CD4-positive, alpha-beta T cell treated with Interleukin-15 for 4 hours (primary cell): ENCODE results near the gene H2AZ1.
"Not testable (repeated sequence)": the region's sequence is repeated elsewhere in the genome, so short reads cannot be mapped to it uniquely, and the experiment has no call there.

Experiments
- DNase-seq: peaks from one replicate; pipeline ENCODE4 v3.0.0-alpha.2; 2020; ENCODE audit warnings: low spot score

Gene H2AZ1

GRCh38 chr4:99949999-99950912 lies at the start of gene H2AZ1:
TSS of gene H2AZ1 (minus strand) at chr4:99950275. CDS start at chr4:99950170, 105 bp downstream.
- DNase-seq, result peak; percentile 98

DNA sequence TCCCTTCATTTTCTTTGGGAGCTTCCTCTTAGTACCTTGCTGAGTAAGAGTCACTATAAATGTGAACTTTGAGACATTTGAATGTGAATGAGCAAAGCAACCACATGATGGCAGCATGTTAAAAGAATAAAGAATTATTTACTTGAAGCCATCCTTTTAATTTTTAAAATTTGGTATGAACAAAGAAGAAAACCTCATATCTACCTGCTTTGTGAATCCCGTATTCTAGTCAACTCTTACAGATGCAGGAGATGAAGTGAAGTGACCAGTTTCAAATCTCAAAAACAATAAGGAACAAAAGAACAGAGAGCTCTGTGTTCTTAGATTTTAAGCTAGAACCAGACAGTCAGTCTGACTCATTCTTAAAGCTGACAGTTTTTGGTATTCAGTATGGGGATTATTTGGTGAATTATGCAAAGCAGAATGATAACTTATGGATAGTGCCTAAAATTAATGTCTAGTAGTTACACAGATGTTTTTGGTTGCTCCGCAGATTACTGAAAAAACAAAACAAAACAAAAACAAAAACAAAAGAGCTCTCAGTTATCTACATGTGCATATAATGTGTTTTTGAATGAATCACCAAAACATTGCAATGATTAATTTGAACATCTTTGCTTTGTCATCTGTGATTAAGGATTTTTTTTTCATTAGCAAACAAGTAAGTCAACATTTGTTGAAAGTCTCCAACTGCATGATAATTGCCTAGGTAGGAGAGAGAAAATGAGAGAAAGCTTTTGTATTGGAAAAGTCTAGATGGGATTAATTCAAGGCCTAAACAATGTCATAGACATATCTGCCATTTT lies 48.2 kb upstream of the H2AZ1 start:
- no peak for DNase-seq

- no peak for DNase-seq
Measured at GRCh38 chr4:99991741-99992140, 41.7 kb upstream of the H2AZ1 start.

DNA sequence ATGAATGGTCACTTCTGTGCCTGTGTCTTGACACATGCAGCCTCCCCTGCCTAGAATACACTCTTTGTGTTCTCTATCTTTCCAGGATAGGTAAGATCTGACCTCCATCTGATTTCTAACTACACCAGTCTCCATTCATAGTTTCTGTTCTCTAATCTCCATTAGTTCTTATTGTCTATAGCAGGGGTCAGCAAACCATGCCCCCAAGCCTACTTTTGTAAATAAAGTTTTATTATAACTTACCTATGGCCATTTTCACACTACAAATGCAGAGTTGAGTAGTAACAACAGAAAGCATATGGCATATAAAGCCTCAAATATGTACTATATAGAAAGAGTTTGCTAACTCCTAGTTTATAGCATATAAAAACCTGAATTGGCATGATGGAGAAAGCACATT lies 37.6 kb upstream of the H2AZ1 start:
- no peak for DNase-seq

- no peak for DNase-seq
Measured at GRCh38 chr4:99986792-99987191, 36.7 kb upstream of the H2AZ1 start.

GRCh38 chr4:99983289-99983943 lies 33.3 kb upstream of the H2AZ1 start:
- no peak for DNase-seq

GRCh38 chr4:99979872-99980271 lies 29.8 kb upstream of the H2AZ1 start:
- no peak for DNase-seq

GRCh38 chr4:99971453-99972111 lies 21.5 kb upstream of the H2AZ1 start:
- DNase-seq, result no peak

GRCh38 chr4:99968330-99968729 lies 18.3 kb upstream of the H2AZ1 start:
- no peak for DNase-seq

DNA sequence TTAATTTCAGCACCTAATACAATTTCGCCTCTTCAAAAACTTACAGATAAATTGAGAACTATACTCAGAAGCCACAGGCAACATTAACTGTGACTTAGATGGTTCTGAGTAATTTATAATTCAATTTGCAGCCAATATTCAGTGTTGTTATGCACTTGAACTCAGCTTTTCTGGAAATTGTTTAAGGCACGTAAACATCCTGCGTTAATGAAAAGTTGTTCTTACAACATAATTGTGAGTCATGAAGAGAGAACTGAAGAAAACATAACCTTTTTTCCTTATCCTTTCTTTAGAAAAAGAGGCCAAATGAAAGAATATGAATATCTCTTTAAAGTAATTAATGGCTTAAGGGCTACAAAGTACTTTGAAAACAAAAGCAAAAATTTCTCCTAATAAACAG lies 16.6 kb upstream of the H2AZ1 start:
- no peak for DNase-seq

DNA sequence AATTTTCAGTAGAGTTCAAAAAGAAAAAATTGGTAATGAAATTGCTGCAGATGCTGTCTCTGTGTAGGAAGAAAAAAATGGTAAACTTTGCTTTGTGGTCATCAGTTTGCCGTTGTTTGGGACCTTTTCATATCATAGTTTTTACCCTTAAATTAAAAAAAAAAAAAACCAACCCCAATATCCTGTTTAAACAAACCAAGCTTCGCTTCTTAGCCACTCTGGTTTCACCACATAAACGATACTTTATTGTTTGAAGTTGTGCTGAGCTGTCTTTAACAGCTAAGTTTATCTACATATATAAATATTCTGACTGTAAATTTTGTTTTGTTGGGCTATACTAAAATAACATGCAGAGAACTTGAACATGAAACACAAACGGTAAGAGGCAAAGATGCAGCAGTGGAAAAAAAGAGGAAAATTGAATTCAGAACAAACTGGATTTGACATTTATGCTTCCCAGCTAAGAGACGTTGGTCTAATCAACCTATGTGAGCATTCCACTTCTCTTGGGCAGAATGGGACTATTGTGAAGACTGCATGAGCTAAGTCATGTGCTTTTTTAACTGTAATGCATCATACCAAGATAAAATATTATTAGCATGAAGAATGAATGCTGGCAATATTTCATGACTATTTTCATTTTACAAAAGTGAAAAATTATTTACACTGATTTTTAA lies 15.7 kb upstream of the H2AZ1 start:
- no peak for DNase-seq

- no peak for DNase-seq
Measured at GRCh38 chr4:99965173-99965572, 15.1 kb upstream of the H2AZ1 start.

- DNase-seq, result no peak
Measured at GRCh38 chr4:99961711-99962110, 11.6 kb upstream of the H2AZ1 start.

DNA sequence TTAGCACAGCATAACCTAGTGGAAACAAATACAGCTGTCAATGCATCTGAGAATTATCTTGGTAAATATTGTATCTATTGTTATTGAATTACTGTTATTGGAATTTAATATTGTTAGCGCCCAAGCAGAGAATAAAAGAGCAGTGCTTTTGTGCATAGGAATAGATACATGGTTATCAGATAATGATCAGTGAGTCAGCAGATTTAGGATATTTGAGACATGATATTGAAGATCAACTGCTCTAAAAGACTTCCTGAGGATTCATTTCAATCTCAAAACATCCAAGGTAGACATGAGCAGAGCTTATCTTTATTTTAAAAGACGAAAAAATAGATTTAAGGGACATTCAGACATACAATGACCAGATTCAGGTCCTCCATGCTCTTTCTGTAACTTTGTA lies 10.6 kb upstream of the H2AZ1 start:
- DNase-seq, result no peak

DNA sequence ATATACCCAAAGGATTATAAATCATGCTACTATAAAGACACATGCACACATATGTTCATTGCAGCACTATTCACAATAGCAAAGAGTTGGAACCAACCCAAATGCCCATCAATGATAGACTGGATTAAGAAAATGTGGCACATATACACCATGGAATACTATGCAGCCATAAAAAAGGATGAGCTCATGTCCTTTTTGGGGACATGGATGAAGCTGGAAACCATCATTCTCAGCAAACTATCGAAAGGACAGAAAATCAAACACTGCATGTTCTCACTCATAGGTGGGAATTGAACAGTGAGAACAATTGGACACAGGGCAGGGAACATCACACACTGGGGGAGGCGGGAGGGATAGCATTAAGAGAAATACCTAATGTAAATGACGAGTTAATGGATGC lies 8.1 kb upstream of the H2AZ1 start:
- DNase-seq, result not testable (repeated sequence)

- DNase-seq, result no peak
Measured at GRCh38 chr4:99950913-99951254, 809 bp upstream of the H2AZ1 start.

- peak; percentile 92 for DNase-seq
Measured at GRCh38 chr4:99949034-99949998, 759 bp downstream of the H2AZ1 start.

DNA sequence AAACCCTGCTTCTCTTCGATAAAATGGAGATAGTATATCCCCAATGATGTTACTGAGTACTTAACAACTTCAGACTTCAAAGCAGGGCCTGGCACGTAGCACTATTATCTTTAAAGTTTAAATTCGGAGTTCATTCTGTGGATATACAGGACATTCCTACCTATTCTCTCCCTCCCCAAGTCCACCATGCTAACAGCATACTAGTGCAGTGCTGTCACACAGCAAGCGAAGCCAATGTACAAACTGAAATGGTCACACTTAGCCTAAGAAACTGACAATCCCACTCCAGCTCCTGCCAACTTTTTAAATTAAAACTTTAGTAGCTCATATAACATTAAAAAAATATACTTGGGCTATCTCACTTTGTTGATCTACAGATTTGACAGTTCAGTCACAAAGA lies 2.5 kb downstream of the H2AZ1 start:
- no peak for DNase-seq

DNA sequence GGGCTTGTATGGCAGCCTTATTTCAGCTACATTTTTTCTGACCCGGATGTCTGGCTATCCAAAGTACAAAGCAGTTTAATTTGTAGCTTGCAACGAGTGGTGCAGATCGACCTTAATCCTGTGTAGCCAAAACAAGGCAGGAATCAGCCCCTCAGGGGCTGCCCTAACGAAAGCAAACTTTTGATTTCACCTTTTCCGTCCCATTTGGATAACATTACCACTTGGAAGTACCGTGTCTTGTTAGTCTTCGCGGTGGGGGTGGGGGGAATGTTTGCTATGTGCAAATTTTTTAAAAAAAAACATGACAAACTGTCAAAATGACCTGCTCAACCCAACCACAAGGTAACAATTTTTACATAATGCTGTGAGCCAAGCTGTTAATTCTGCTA lies 2.9 kb downstream of the H2AZ1 start:
- no peak for DNase-seq
